SK-N-SH (cell line): Measurements from ENCODE around the gene NAPG.

Experiments
- CHD2 ChIP-seq: fragments of 150-350 bp; IDR thresholded peaks from 2 replicates; pipeline ENCODE4 v1.6.1; 2018; ENCODE audit warnings: low read length; ENCODE audit not compliant: partially characterized antibody
- FOXM1 ChIP-seq: IDR thresholded peaks from 2 replicates; pipeline ENCODE4 v1.4.0; 2012; ENCODE audit warnings: low read depth, mild to moderate bottlenecking
- POLR2AphosphoS5 ChIP-seq: IDR thresholded peaks from 2 replicates; pipeline ENCODE4 v1.6.1; 2012; ENCODE audit warnings: low read depth, low read length
- YY1 ChIP-seq: IDR thresholded peaks from 2 replicates; pipeline ENCODE4 v1.4.0; 2012; ENCODE audit warnings: low read depth, mild to moderate bottlenecking
- TF ChIP-seq, protein P1 (sequence below): fragments of 200-600 bp; sonication (generic); IDR thresholded peaks from 2 replicates; pipeline ENCODE4 v1.6.1; 2017; ENCODE audit warnings: antibody characterized with exemption, mild to moderate bottlenecking, moderate library complexity
- TF ChIP-seq, protein P2 (sequence below): fragments of 150-350 bp; IDR thresholded peaks from 2 replicates; pipeline ENCODE4 v1.6.1; 2017; ENCODE audit warnings: antibody characterized with exemption, low read length, low read depth, borderline replicate concordance
- TF ChIP-seq, protein P3 (sequence below): IDR thresholded peaks from 2 replicates; pipeline ENCODE4 v1.6.1; 2012; ENCODE audit warnings: mild to moderate bottlenecking, low read depth, low read length, moderate library complexity

DNA sequence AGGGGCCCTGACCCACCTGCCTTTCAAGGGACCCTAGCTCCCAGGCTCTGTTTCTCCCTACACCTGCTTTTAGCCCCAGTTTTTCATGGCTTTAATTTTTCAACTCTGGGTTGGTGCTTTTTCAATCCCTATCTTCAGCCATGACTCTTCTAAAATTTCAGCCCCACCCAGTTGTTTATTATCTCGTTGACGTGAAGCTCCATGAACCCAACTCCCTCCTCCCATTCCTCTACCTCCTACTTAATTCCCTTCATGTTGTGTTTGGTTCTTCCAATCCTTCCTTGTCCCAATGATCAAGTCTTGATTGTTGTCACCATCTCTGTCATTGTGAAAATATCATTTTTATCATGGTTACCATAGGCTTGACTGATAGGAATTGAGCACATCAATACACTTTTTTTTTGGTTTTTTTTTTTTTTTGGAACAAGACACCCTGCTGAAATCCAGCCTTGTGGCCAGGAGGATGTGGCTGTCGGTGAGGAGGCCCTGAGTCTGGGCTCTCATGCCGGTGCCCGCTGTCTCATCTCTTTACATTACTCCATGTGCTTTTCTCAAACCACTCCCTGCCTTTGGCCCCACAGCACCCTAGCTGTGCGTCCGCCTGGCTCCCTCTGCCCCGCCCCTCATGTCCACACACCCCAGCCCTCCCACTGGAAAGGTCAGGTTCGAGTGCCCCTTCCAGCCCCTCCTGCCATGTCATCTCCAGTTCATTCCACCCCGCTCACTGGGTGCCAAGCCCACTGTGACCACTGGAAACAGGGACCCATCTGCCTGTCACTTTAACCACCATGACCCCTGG is 39.3 kb downstream of the NAPG start:
- TF ChIP-seq, protein P1, sequence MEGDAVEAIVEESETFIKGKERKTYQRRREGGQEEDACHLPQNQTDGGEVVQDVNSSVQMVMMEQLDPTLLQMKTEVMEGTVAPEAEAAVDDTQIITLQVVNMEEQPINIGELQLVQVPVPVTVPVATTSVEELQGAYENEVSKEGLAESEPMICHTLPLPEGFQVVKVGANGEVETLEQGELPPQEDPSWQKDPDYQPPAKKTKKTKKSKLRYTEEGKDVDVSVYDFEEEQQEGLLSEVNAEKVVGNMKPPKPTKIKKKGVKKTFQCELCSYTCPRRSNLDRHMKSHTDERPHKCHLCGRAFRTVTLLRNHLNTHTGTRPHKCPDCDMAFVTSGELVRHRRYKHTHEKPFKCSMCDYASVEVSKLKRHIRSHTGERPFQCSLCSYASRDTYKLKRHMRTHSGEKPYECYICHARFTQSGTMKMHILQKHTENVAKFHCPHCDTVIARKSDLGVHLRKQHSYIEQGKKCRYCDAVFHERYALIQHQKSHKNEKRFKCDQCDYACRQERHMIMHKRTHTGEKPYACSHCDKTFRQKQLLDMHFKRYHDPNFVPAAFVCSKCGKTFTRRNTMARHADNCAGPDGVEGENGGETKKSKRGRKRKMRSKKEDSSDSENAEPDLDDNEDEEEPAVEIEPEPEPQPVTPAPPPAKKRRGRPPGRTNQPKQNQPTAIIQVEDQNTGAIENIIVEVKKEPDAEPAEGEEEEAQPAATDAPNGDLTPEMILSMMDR = no peak
- TF ChIP-seq YY1 (no peak), FOXM1 (no peak), POLR2AphosphoS5 (no peak), CHD2 (no peak)
- TF ChIP-seq, protein P2, sequence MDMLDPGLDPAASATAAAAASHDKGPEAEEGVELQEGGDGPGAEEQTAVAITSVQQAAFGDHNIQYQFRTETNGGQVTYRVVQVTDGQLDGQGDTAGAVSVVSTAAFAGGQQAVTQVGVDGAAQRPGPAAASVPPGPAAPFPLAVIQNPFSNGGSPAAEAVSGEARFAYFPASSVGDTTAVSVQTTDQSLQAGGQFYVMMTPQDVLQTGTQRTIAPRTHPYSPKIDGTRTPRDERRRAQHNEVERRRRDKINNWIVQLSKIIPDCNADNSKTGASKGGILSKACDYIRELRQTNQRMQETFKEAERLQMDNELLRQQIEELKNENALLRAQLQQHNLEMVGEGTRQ = no peak
- TF ChIP-seq, protein P3, sequence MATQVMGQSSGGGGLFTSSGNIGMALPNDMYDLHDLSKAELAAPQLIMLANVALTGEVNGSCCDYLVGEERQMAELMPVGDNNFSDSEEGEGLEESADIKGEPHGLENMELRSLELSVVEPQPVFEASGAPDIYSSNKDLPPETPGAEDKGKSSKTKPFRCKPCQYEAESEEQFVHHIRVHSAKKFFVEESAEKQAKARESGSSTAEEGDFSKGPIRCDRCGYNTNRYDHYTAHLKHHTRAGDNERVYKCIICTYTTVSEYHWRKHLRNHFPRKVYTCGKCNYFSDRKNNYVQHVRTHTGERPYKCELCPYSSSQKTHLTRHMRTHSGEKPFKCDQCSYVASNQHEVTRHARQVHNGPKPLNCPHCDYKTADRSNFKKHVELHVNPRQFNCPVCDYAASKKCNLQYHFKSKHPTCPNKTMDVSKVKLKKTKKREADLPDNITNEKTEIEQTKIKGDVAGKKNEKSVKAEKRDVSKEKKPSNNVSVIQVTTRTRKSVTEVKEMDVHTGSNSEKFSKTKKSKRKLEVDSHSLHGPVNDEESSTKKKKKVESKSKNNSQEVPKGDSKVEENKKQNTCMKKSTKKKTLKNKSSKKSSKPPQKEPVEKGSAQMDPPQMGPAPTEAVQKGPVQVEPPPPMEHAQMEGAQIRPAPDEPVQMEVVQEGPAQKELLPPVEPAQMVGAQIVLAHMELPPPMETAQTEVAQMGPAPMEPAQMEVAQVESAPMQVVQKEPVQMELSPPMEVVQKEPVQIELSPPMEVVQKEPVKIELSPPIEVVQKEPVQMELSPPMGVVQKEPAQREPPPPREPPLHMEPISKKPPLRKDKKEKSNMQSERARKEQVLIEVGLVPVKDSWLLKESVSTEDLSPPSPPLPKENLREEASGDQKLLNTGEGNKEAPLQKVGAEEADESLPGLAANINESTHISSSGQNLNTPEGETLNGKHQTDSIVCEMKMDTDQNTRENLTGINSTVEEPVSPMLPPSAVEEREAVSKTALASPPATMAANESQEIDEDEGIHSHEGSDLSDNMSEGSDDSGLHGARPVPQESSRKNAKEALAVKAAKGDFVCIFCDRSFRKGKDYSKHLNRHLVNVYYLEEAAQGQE = no peak
